Lower lobe of right lung (tissue), 2 donors: ENCODE measurements around the gene RAB11FIP3. TPM values are rescaled to one million over a fixed set of nuclear protein-coding genes. Genes with fewer than 3 reads are reported as not detected.

ENCODE experiments used
- ATAC-seq, 2 donors: fragments of 200-7000 bp; cut with Tn5 transposase; one replicate each; pipeline ENCODE4 v1.9.1; 2020 to 2022; ENCODE audit warnings: mild to moderate bottlenecking in 2 of 2, moderate library complexity in 2 of 2
- DNase-seq: peaks from one replicate; pipeline ENCODE4 v3.0.0-alpha.2; 2020
- H3K27ac ChIP-seq: fragments of 200-600 bp; one replicate; pipeline ENCODE4 v1.8.0; 2022
- H3K27me3 ChIP-seq: fragments of 200-600 bp; one replicate; pipeline ENCODE4 v1.8.0; 2022; ENCODE audit warnings: low read depth
- H3K36me3 ChIP-seq: fragments of 200-600 bp; one replicate; pipeline ENCODE4 v1.8.0; 2022; ENCODE audit warnings: mild to moderate bottlenecking
- H3K4me1 ChIP-seq: fragments of 200-600 bp; one replicate; pipeline ENCODE4 v1.8.0; 2022
- H3K4me3 ChIP-seq: fragments of 200-600 bp; one replicate; pipeline ENCODE4 v1.8.0; 2022; ENCODE audit warnings: mild to moderate bottlenecking
- H3K9me3 ChIP-seq: fragments of 200-600 bp; one replicate; pipeline ENCODE4 v1.8.0; 2022
- CTCF ChIP-seq: fragments of 200-600 bp; IDR thresholded peaks from one replicate; pipeline ENCODE4 v1.8.0; 2022; ENCODE audit warnings: antibody characterized with exemption, mild to moderate bottlenecking
- intact Hi-C: fragments of 100-400 bp; cut with DNase I; formaldehyde crosslinking; loops from one replicate; pipeline ENCODE4 v1.11.0; 2022
- total RNA-seq: library from RNA; stranded (reverse); fragmentation: NEBNext Ultra II Directional; extraction: Animal tissue kit (Norgen Biotek cat#: 25700); gene quantifications from one replicate; pipeline ENCODE4 v1.2.1, GENCODE V29; 2021
- donor health status: DM: no; HTN: yes; CAD: no; lungs with severe emphysema.

Gene RAB11FIP3
- total RNA-seq, 1 donor from 2014 or later = 32.2 TPM

DNA sequence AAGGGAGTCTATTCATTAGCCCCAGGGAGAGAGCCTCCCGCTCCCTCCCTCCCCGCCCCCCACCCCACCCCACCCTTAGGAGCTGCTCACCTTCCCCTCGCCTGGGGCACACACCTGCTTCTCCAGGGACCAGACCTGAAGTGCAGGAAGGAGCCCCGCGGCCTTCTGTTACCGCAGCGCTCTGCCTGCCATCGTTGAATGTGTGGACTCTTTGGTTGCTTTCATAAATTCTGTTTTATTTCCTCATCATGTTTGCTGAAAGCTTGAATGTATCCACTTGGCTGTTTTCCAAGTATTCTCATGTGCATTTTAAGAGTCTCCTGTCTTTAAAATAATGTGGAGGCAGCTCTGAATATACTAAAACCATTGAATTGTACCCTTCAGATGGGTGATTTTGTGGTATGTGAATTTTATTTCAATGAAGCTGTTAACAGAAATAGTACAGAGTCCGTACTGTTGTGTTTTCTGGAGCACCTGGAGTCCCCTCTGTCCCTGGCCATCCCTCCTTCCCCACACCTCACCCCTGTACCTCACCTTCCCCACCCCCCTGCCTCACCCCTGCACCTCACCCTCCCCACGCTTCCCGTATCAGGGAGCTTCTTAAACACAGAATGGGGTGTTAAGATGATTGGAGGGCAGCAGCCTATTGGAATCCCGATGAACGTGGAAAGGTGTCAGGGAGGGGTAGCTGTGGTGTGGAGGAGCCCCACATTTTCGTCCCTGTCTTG is 25.5 kb downstream of the RAB11FIP3 start:
- Histone ChIP-seq H3K4me3 (no peak overlapping the region), H3K9me3 (no peaks in the 10 kb centered on the region), H3K27me3 (no peaks in the 10 kb centered on the region), H3K27ac (no peak overlapping the region), H3K4me1 (no peaks in the 10 kb centered on the region), H3K36me3 (no peaks in the 10 kb centered on the region)
- TF ChIP-seq CTCF = no peak
- intact Hi-C loops = no loop called here
- DNase-seq (no peak), ATAC-seq (peak; percentile 27 to 29)

GRCh38 chr16:454397-454940 is 29.0 kb downstream of the RAB11FIP3 start:
- no peaks in the 10 kb centered on the region for H3K27me3 ChIP-seq
- peaks cover 17% of the 10 kb centered on the region for H3K4me1 ChIP-seq
- no peaks in the 10 kb centered on the region for H3K9me3 ChIP-seq
- intact Hi-C loops = no loop called here
- ATAC-seq = no peak
- no peak overlapping the region for H3K27ac ChIP-seq
- no peaks in the 10 kb centered on the region for H3K36me3 ChIP-seq
- no peak overlapping the region for H3K4me3 ChIP-seq
- DNase-seq = no peak
- TF ChIP-seq CTCF = no peak

DNA sequence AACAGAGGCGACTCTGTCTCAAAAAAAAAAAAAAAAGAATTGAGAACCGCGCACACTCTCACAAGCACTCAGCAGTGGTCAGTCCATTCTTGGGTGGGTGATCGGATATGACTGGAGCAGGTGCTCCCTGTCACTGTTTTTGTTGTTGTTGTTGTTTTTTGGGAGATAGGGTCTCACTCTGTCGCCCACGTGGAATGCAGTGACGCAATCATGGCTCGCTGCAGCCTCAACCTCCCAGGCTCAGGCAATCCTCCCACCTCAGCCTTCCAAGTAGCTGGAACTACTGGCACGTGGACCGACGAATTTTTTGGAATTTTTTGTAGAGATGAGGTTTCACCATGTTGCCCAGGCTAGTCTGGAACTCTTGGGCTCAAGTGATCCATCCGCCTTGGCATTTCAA is 30.0 kb downstream of the RAB11FIP3 start:
- no peak overlapping the region for H3K4me3 ChIP-seq
- H3K9me3 ChIP-seq = no peaks in the 10 kb centered on the region
- no peak overlapping the region for H3K27ac ChIP-seq
- intact Hi-C loops = no loop called here
- DNase-seq = no peak
- peaks cover 17% of the 10 kb centered on the region for H3K4me1 ChIP-seq
- no peaks in the 10 kb centered on the region for H3K36me3 ChIP-seq
- no peak for ATAC-seq
- no peak for TF ChIP-seq CTCF
- H3K27me3 ChIP-seq = no peaks in the 10 kb centered on the region

DNA sequence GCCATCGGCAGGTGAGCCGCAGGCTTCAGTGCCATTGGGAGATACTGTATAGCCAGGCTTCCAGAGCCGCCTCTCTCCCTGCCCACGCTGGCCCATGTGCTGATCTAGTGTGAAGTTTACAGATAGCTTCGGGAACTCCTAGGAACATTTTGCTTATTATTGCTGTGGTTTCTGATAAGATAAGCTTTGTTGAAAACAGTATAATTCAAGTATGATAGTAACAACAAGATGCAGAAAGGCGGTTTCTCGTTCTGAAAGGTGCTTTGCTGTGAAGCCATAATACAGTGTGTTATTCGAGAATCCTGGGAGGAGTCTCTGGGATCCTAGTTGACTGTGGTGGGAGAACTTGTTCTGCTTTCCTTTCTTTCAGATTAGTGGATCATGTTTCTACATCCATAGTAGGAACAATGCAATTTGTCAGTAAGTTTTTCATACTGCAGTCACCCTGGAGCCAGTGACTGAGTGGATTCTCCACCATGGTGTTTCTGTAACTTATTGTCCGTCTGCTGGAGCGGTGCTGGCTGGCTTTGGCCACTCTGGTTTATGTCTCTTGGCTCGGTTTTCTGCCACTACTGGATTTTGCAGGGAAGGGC is 31.5 kb downstream of the RAB11FIP3 start:
- no peak for TF ChIP-seq CTCF
- H3K9me3 ChIP-seq = no peaks in the 10 kb centered on the region
- intact Hi-C loops = no loop called here
- H3K4me1 ChIP-seq = peaks cover 17% of the 10 kb centered on the region
- no peaks in the 10 kb centered on the region for H3K27me3 ChIP-seq
- ATAC-seq (peak in 1 of 2 donors; percentile 45), DNase-seq (no peak)
- peaks cover 12% of the 10 kb centered on the region for H3K36me3 ChIP-seq
- no peak overlapping the region for H3K4me3 ChIP-seq
- H3K27ac ChIP-seq = peak overlapping the region; percentile 81

DNA sequence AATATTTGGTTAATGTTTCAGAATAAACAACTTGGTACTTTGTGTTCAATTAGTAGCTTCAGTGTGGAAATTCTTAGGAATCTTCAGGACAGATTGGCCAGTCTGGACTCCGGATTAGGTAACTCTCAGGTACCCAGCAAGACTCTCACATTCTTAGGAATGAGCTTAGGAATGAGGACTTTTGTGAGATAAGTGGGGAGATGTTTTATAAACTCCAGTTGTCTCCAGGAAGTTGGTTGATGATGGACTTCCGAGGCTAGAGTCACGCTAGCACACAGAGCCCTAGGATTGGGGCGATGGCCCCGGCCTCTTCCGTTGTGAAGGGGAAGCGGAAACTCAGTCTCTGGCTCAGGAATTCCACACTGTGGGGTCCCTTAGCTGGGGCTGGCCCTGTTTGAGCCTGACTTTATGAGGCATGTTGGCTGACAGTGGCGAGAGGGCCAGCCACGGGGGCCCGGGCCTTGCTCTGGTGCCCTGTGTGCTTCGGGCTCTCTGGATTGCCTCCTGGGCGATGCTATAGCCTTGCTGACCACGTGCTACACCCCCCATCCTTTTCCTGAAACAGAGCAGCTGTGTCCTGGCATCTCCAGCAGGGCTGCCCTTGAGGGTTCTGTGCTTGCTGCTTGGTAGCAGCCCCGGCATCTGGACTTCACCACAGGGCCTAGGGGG is 32.4 kb downstream of the RAB11FIP3 start:
- Histone ChIP-seq H3K27ac (peak overlapping the region; percentile 81), H3K4me3 (no peak overlapping the region), H3K36me3 (peaks cover 16% of the 10 kb centered on the region), H3K9me3 (no peaks in the 10 kb centered on the region), H3K4me1 (peaks cover 17% of the 10 kb centered on the region), H3K27me3 (no peaks in the 10 kb centered on the region)
- peak; percentile 76 to 77 for ATAC-seq
- TF ChIP-seq CTCF = no peak
- no peak for DNase-seq
- intact Hi-C loops = no loop called here
